ENCODE results near the gene TUBE1. TPM values are rescaled to one million over a fixed set of nuclear protein-coding genes. Genes with fewer than 3 reads are reported as not detected.
A peak's percentile ranks its signal among the peaks of the same experiment; 100 is the strongest.

TUBE1 gene
- total RNA-seq, 1 donor from 2014 or later = 26.2 TPM

GRCh38 chr6:112027942-112028674 is 59.2 kb downstream of the TUBE1 start:
- Mint-ChIP-seq H3K27ac (peak overlapping the region; percentile 84), H3K36me3 (ENCODE audit: low read depth) (peaks cover 12% of the 10 kb centered on the region), H3K27me3 (ENCODE audit: insufficient read depth) (no peaks in the 10 kb centered on the region), H3K4me3 (peak overlapping the region; percentile 65), H3K9me3 (peaks cover 21% of the 10 kb centered on the region), H3K4me1 (ENCODE audit: low read depth) (peaks cover 64% of the 10 kb centered on the region)
- peak; percentile 62 for DNase-seq (ENCODE audit: low spot score)
- intact Hi-C loops (cut with micrococcal nuclease) = loop anchor here (1.0 to 2.0 kb wide), 5 partner anchors 8 to 269 kb away; no protein-coding TSS in a partner anchor

GRCh38 chr6:112026933-112027332 is 60.3 kb downstream of the TUBE1 start:
- H3K4me3 Mint-ChIP-seq = no peak overlapping the region
- no peaks in the 10 kb centered on the region for H3K27me3 Mint-ChIP-seq (ENCODE audit: insufficient read depth)
- no peak for DNase-seq (ENCODE audit: low spot score)
- peak overlapping the region; percentile 84 for H3K27ac Mint-ChIP-seq
- H3K4me1 Mint-ChIP-seq (ENCODE audit: low read depth) = peaks cover 55% of the 10 kb centered on the region
- peaks cover 21% of the 10 kb centered on the region for H3K9me3 Mint-ChIP-seq
- intact Hi-C loops (cut with micrococcal nuclease) = no loop called here
- H3K36me3 Mint-ChIP-seq (ENCODE audit: low read depth) = peaks cover 12% of the 10 kb centered on the region

- H3K27ac Mint-ChIP-seq = no peak overlapping the region
- peaks cover 21% of the 10 kb centered on the region for H3K9me3 Mint-ChIP-seq
- H3K36me3 Mint-ChIP-seq (ENCODE audit: low read depth) = peaks cover 12% of the 10 kb centered on the region
- intact Hi-C loops (cut with micrococcal nuclease) = no loop called here
- DNase-seq (ENCODE audit: low spot score) = no peak
- H3K4me1 Mint-ChIP-seq (ENCODE audit: low read depth) = peaks cover 36% of the 10 kb centered on the region
- H3K27me3 Mint-ChIP-seq (ENCODE audit: insufficient read depth) = no peaks in the 10 kb centered on the region
- H3K4me3 Mint-ChIP-seq = no peak overlapping the region
These were observed 62.8 kb downstream of the TUBE1 start for GRCh38 chr6:112024464-112024863.

GRCh38 chr6:112022749-112023148 is 64.5 kb downstream of the TUBE1 start:
- H3K27ac Mint-ChIP-seq = no peak overlapping the region
- peaks cover 20% of the 10 kb centered on the region for H3K9me3 Mint-ChIP-seq
- intact Hi-C loops (cut with micrococcal nuclease) = no loop called here
- H3K27me3 Mint-ChIP-seq (ENCODE audit: insufficient read depth) = no peaks in the 10 kb centered on the region
- peaks cover 8% of the 10 kb centered on the region for H3K36me3 Mint-ChIP-seq (ENCODE audit: low read depth)
- H3K4me3 Mint-ChIP-seq = no peak overlapping the region
- DNase-seq (ENCODE audit: low spot score) = no peak
- H3K4me1 Mint-ChIP-seq (ENCODE audit: low read depth) = peaks cover 28% of the 10 kb centered on the region

GRCh38 chr6:112021691-112022310 is 65.5 kb downstream of the TUBE1 start:
- intact Hi-C loops (cut with micrococcal nuclease) = no loop called here
- H3K36me3 Mint-ChIP-seq (ENCODE audit: low read depth) = peaks cover 6% of the 10 kb centered on the region

More at GRCh38 chr6:112021691-112022310, 65.5 kb downstream of the TUBE1 start:
- H3K4me3 Mint-ChIP-seq = no peak overlapping the region
- H3K27me3 Mint-ChIP-seq (ENCODE audit: insufficient read depth) = no peaks in the 10 kb centered on the region
- H3K27ac Mint-ChIP-seq = no peak overlapping the region
- no peak for DNase-seq (ENCODE audit: low spot score)
- H3K4me1 Mint-ChIP-seq (ENCODE audit: low read depth) = peaks cover 28% of the 10 kb centered on the region
- H3K9me3 Mint-ChIP-seq = peaks cover 17% of the 10 kb centered on the region

Other genes starting within 250 kb of the TUBE1 start
- 347 and 355 TPM in 2 replicates for gene FYN, start 214.0 kb downstream of the TUBE1 start, total RNA-seq
- gene CCN6, start 33.4 kb downstream of the TUBE1 start, total RNA-seq = 0.17 TPM in 1 of 2 replicates, not detected in the other
- 1.1 and 2.2 TPM in 2 replicates for gene FAM229B, start 109 bp upstream of the TUBE1 start, total RNA-seq
- gene LAMA4, start 167.1 kb upstream of the TUBE1 start, total RNA-seq = not detected in 2 replicates